Measurements from ENCODE around the gene RAVER1.

- TF ChIP-seq POLR2A (IDR thresholded peaks at IDR 0.05; ENCODE audit: low read depth) (no peak), CTCF (IDR thresholded peaks at IDR 0.05) (no peak), POLR2AphosphoS5 (IDR thresholded peaks at IDR 0.05) (no peak), EP300 (IDR thresholded peaks at IDR 0.05) (no peak)
Measured at GRCh38 chr19:10320602-10321416, 12.5 kb downstream of the RAVER1 start.
